GM21526 (cell line): Measurements from ENCODE around the gene PDXDC1.
"Not testable (repeated sequence)": the region's sequence is repeated elsewhere in the genome, so short reads cannot be mapped to it uniquely, and the experiment has no call there.

Source experiments
- ATAC-seq: cut with Tn5 transposase; IDR thresholded peaks from one replicate; pipeline ENCODE4 v1.9.1; 2021; ENCODE audit warnings: moderate library complexity; ENCODE audit not compliant: unreplicated experiment, low FRiP score

PDXDC1 gene, protein sequence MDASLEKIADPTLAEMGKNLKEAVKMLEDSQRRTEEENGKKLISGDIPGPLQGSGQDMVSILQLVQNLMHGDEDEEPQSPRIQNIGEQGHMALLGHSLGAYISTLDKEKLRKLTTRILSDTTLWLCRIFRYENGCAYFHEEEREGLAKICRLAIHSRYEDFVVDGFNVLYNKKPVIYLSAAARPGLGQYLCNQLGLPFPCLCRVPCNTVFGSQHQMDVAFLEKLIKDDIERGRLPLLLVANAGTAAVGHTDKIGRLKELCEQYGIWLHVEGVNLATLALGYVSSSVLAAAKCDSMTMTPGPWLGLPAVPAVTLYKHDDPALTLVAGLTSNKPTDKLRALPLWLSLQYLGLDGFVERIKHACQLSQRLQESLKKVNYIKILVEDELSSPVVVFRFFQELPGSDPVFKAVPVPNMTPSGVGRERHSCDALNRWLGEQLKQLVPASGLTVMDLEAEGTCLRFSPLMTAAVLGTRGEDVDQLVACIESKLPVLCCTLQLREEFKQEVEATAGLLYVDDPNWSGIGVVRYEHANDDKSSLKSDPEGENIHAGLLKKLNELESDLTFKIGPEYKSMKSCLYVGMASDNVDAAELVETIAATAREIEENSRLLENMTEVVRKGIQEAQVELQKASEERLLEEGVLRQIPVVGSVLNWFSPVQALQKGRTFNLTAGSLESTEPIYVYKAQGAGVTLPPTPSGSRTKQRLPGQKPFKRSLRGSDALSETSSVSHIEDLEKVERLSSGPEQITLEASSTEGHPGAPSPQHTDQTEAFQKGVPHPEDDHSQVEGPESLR

DNA sequence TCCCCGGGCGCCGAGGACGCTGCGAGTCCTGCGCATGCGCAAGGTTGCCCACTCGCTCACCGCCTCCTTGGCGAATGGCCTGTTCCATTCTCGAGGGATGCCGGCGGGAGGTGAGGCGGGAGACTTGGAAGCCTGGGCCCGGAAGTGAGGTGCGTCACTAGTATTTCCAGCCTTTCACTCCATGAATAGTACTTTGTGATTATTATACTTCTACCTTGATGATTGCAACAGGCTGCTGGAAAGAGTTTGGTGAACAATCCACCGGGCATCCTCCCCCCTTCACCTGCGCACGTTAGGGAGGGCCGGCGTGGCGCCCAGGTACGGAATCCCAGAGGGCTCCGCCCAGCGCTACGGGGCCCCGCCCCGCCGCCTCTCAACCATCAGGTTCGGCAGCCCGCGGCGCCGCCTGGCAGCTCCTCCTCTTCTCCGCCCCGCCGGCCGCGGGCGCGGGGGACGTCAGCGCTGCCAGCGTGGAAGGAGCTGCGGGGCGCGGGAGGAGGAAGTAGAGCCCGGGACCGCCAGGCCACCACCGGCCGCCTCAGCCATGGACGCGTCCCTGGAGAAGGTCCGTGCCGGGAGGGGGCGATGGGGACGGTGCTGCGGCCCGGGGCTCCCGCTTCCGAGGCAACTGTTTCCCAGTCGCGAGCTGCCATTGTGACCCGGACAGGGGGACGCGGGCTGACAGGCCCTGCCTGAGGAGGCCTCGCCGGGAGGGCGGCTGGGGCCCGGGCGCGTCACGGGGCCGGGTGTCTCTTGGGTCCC is at the start of gene PDXDC1:
TSS of gene PDXDC1 (plus strand) at position 371 of the 762 bp plus-strand sequence. CDS start at position 545, 174 bp downstream.
- peak; percentile 89 for ATAC-seq

DNA sequence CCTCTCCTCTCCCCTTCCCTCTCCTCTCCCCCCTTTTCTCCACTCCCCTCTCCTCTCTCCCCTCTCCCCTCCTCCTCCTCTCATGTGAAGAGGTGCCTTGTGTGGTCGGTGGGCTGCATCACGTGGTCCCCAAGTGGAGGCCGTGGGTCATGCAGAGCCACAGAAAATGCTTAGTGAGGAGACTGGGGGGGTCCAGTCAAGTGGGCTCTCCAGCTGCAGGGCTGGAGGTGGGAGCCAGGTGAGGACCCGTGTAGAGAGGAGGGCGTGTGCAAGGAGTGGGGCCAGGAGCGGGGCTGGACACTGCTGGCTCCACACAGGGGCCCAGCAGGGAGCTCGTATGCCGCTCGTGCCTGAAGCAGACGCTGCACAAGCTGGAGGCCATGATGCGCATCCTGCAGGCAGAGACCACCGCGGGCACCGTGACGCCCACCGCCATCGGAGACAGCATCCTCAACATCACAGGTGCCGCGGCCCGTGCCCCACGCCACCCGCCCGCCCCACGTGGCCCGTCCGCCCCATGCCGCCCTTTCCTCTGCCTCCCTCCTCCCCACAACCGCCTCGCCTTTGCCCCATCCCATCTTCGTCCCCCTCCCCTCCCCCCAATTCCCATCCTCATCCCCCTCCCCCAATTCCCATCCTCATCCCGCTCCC is 46.6 kb upstream of the PDXDC1 start:
- not testable (repeated sequence) for ATAC-seq

DNA sequence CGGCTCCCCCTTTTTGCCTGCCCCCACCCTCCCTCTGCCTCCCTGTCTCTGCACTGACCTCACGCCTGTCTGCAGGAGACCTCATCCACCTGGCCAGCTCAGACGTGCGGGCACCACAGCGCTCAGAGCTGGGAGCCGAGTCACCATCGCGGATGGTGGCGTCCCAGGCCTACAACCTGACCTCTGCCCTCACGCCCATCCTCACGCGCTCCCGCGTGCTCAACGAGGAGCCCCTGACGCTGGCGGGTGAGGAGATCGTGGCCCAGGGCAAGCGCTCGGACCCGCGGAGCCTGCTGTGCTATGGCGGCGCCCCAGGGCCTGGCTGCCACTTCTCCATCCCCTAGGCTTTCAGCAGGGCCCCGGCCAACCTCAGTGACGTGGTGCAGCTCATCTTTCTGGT is 45.6 kb upstream of the PDXDC1 start:
- ATAC-seq = not testable (repeated sequence)

DNA sequence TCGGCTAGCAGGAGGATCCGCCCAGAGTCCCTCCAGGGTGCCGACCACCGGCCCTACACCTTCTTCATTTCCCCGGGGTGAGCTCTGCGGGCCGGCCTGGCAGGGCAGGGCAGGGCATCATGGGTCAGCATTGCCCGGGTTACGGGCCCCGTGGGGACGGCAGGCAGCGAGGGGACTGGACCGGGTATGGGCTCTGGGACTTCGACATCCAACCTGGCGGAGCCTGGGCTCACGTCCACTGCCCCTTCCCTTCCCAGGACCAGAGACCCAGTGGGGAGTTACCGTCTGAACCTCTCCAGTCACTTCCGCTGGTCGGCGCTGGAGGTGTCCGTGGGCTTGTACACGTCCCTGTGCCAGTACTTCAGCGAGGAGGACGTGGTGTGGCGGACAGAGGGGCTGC is 44.6 kb upstream of the PDXDC1 start:
- not testable (repeated sequence) for ATAC-seq

DNA sequence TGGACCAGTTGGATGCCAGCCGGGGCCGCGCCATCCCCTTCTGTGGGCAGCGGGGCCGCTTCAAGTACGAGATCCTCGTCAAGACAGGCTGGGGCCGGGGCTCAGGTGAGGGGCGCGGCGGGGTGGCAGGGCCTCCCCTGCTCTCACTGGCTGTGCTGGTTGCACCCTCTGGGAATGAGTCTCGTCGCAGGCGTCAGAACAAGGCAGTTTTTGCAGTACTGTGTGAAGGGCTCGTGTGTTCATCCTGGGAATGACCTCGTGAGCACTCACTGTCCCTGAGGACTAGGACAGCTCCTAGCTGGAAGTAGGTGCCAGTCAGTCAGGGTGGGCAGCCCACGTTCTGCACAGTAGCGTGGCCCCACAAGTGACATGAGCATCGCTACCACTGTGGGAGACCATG is 43.9 kb upstream of the PDXDC1 start:
- not testable (repeated sequence) for ATAC-seq

DNA sequence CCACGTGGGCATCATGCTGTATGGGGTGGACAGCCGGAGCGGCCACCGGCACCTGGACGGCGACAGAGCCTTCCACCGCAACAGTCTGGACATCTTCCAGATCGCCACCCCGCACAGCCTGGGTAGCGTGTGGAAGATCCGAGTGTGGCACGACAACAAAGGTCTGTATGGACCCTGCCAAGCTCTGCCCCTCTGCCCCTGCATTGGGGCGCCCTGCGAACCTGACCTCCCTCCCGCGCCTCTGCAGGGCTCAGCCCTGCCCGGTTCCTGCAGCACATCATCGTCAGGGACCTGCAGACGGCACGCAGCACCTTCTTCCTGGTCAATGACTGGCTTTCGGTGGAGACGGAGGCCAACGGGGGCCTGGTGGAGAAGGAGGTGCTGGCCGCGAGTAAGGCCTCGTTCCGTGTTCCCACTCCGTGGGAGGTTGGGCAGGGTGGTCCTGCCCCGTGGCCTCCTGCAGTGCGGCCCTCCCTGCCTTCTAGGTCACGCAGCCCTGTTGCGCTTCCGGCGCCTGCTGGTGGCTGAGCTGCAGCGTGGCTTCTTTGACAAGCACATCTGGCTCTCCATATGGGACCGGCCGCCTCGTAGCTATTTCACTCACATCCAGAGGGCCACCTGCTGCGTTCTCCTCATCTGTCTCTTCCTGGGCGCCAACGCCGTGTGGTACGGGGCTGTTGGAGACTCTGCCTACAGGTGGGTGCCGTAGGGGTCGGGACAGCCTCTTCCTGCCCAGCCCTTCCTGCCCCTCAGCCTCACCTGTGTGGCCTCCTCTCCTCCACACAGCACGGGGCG is 42.0 kb upstream of the PDXDC1 start:
- ATAC-seq = not testable (repeated sequence)

DNA sequence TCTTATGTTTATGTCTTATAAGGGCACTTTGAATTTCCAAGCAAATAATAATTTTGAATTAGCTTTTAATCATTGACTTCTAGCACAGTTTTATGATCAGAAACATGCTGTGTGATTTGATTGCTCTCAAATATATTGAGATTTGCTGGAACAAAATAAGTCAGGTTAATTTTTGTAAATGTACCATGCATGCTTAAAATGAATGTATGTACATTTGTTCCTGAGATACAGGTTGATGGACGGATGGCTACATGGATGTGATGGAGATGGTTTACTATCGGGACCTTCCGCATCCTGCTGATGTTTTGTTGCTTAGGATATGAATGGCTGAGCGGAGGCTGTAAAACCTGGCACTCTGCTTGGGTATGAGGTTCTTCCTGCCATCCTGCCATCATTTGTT is 37.7 kb upstream of the PDXDC1 start, which contains the start of gene NPIPA1:
TSS of gene NPIPA1 (plus strand) at position 301 of the 400 bp plus-strand sequence. CDS start at position 301, 0 bp downstream.
- not testable (repeated sequence) for ATAC-seq

DNA sequence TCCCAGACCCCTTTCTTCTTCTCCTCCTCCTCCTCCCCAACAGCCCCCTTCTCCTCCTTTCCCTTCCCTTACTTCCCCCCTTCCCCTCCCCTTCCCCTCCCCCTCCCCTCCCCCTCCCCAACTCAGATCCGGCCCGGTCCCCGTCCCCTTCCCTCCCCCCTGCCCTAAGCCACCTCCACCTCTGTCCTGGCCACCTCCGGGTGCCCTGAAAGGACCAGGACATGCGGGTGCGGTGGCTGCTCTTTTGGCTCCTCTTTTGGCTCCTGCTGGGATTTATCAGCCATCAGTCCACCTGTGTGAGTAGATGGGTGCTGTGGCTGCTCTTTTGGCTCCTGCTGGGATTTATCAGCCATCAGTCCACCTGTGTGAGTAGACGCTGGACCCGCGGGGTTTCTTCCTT is 36.8 kb upstream of the PDXDC1 start:
- not testable (repeated sequence) for ATAC-seq

DNA sequence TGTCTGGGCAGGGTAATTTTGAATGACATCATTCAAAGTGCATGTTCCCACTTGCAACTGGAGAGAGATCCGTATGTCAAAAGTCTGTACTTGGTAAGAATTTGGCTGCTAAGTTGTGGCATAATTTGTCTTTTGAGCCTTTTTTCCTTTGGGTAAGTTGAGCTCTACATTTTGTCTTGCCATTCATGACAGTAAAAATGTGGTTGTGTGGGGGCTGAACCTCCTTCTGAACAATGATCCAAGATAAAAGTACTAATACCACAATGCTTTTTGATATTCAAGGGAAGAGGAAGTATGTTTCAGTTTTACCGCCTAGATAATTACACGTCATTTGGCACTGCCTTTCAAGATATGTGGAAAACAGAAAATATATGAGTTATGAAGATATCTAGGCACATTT is 32.1 kb upstream of the PDXDC1 start:
- ATAC-seq = not testable (repeated sequence)

DNA sequence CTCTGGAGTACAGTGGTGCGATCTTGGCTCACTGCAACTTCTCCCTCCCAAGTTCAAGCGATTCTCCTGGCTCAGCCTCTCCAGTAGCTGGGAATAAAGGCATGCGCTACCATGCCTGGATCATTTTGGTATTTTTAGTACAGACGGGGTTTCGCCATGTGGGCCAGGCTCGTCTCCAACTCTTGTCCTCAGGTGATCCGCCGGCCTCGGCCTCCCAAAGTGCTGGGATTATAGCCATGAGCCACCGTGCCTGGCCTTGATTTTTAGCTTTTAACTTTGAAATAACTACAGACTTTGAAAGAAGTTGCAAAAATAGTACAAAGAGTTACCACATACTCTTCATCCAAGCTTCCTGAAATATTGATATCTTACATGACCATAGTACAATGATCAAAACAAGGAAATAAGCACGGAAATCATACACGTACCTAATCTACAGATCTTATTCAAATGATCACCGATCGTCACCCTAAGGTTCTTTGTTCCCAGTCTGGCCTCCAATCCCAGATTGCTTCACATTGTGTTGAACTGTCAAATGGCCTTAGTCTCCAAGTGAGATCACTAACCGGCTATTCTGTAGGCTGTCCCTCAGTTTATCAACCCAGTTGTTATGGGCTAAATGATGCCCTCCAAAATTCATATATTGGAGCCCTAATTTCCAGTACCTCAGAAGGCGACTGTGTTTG is 19.1 kb upstream of the PDXDC1 start:
- no peak for ATAC-seq

DNA sequence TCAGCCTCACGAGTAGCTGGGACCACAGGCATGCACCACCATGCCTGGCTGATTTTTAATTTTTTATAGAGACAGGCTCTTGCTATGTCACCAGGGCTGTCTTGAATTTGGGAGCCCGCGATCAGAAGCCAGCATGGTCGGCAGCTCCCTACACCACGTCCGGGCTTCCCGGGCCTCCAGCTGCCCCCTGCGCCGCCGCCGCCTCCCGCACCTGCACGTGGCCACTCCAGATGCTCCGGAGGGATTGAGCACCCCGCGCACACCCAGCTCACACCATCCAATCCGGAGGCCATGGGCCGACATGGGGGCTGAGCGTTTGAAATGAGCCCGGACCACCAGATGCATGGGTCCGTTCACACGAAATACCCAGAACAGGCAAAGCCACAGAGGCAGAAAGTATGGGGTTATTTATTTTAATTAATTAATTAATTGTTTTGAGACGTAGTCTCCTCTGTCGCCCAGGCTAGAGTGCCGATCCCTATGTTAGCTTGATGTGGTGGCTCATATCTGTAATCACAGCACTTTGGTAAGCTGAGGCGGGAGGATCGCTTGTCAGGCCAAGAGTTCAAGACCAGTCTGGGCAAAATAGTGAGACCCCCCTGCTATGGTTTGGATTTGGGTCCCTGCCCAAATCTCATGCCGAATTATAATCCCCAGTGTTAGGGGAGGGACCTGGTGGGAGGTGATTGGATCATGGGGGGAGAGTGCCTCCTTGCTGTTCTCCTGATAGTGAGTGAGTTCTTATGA is 17.1 kb upstream of the PDXDC1 start:
- no peak for ATAC-seq

DNA sequence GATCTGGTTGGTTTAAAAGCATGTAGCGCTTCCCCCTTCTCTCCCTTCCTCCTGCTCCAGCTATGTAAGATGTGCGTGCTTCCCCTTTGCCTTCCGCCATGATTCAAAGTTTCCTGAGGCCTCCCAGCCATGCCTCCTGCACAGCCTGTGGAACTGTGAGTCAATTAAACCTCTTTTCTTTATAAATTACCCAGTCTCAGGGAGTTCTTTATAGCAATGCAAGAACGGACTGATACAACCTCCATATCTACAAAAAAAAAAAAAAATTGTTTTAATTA is 16.6 kb upstream of the PDXDC1 start:
- ATAC-seq = no peak

DNA sequence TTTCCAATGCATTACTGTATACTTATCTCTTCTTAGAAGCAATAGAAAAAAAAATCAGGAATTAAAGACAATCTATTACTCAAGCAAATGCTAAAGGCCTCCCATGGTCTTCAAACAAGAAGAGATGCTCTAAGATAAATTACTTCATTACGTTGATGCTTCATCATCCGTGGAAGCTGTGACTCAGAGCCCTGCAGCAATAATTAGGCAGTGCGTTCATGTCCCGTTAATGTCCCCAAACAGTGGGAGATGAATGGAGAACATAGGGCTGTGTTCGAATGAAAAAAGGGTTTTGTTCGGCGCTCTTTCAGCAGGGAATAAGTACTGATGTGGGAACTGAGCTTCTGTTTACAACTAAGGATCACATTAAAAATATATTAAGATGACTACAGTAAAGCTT is 15.9 kb upstream of the PDXDC1 start:
- no peak for ATAC-seq

DNA sequence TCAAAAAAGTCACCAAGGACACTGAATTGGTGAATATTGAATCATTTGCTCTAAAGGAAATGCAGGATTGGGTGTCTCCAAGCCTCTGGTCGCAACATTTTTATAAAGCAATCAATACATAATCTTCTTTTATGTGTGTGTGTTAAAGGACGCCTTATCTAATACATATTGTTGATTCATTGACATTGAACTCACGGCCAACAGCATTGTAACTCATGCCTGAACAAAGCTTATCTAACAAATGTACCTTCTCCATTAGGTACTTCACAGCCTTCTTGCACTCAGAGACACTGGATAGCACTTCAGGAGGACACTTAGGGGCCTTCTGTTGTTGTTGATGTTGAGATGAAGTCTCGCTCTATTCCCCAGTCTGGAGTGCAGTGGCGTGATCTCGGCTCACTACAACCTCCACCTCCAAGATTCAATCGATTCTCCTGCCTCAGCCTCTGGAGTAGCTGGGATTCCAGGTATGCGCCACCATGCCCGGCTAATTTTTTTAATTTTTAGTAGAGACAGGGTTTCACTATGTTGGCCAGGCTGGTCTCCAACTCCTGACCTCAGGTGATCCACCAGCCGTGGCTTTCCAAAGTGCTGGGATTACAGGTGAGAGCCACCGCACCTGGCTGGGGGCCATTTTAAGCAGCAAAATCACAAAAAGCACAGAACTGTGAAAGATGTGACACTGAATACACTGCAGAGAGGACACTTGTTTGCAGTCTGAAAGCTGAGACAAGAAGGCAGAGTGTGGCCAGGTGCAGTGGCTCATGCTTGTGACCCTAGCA is 13.2 kb upstream of the PDXDC1 start:
- no peak for ATAC-seq

DNA sequence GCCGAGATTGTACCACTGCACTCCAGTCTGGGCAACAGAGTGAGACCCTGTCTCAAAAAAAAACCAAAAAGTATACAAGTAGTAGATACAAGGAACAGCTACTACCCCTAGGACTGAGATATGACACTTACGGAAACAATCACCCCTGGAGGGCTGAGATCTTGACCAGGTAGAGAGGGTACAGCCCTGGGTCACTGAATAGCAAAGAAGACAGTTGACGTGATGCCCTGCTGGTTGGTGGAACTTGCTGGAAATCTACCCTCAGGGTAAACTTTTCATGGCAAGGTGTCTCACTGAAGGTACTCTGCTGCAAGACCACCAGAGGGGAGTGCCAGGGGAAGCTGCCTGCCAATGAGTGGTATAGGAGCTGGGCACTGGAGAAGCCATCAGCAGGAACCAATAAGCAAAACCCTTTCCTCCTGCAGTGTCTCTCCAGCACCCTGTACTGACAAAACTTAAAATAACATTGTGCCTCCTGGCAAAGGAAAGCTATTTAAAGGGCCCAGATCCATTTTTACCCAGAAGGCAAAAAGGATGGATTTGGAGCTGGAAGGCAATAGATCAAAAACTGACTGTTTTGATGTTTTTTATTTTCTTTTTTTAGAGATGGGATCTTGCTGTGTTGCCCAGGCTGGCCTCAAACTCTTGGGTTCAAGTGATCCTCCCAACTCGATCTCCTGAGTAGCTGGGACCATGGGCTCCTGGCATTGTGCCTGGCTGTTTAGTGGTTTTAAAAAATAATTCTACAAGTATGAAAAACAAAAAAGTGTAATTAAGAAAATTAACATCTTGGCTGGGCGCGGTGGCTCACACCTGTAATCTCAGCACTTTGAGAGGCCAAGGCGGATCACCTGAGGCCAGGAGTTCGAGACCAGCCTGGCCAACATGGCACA is 11.3 kb upstream of the PDXDC1 start:
- no peak for ATAC-seq

DNA sequence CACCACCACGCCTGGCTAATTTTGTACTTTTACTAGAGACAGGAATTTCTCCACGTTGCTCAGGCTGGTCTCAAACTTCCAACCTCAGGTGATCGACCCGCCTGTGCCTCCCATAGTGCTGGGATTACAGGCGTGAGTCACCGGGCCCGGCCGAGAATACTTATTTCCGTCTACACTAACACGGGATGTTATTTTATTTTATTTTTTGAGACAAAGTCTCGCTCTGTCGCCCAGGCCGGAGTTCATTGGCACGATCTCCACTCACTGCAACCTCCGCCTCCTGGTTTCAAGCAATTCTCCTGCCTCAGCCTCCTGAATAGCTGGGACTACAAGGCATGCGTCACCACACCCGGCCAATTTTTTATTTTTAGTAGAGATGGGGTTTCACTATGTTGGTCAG is 9.5 kb upstream of the PDXDC1 start:
- ATAC-seq = no peak

DNA sequence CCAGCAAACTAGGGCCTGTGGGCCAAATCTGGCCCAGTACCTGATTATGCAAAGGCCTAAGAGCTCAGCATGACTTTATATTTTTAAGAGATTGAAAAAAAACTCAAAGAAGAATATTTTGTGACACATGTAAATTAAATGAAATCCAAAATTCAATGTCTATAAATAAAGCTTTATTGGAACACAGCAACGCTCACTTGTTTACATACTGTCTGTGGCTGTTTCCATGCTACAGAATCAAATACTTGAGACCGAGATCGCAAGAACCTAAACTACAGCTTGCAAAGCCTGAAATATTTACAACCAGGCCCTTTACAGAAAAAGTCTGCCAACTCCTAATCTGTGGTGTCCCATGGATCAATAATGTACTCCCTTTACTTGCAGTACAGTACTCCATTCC is 5.0 kb upstream of the PDXDC1 start:
- not testable (repeated sequence) for ATAC-seq
